Activated T-helper 1 cell treated with anti-CD3 and anti-CD28 coated beads, Interleukin-12 subunit alpha, Interleukin-12 subunit beta, Interleukin-2, Interleukin-4 antibody, amounts not matched to agents 30 ng/mL and 10 ng/mL and 1 ng/mL, durations not matched to agents 14 hours and 24 hours and 36 hours (primary cell): Measurements from ENCODE around the gene MCM5. TPM values are rescaled to one million over a fixed set of nuclear protein-coding genes. Genes with fewer than 3 reads are reported as not detected.
"Not testable (repeated sequence)": the region's sequence is repeated elsewhere in the genome, so short reads cannot be mapped to it uniquely, and the experiment has no call there.

Experiments used
- DNase-seq: peaks from one replicate; pipeline ENCODE4 v3.0.0; 2021; ENCODE audit warnings: low spot score
- H3K27ac Mint-ChIP-seq: one replicate; pipeline ENCODE4 v1.8.0; 2021; ENCODE audit warnings: mild to moderate bottlenecking, mixed read lengths
- H3K27me3 Mint-ChIP-seq: one replicate; pipeline ENCODE4 v1.8.0; 2022; ENCODE audit warnings: mild to moderate bottlenecking, moderate library complexity, mixed read lengths; ENCODE audit not compliant: insufficient read depth
- H3K36me3 Mint-ChIP-seq: one replicate; pipeline ENCODE4 v1.8.0; 2021; ENCODE audit warnings: low read depth, mixed read lengths
- H3K4me1 Mint-ChIP-seq: one replicate; pipeline ENCODE4 v1.8.0; 2021; ENCODE audit warnings: low read depth, mixed read lengths
- H3K4me3 Mint-ChIP-seq: one replicate; pipeline ENCODE4 v1.8.0; 2021; ENCODE audit warnings: mild to moderate bottlenecking, moderate library complexity, mixed read lengths
- H3K9me3 Mint-ChIP-seq: one replicate; pipeline ENCODE4 v1.8.0; 2021; ENCODE audit warnings: mixed read lengths
- intact Hi-C: fragments of 100-400 bp; cut with micrococcal nuclease; formaldehyde crosslinking; loops from one replicate; pipeline ENCODE4 v1.15.1; 2024
- total RNA-seq: library from RNA; stranded (reverse); gene quantifications from 2 replicates; pipeline ENCODE4 v1.2.3, GENCODE V29; 2022

The MCM5 gene
- 297 and 307 TPM in 2 replicates for total RNA-seq

DNA sequence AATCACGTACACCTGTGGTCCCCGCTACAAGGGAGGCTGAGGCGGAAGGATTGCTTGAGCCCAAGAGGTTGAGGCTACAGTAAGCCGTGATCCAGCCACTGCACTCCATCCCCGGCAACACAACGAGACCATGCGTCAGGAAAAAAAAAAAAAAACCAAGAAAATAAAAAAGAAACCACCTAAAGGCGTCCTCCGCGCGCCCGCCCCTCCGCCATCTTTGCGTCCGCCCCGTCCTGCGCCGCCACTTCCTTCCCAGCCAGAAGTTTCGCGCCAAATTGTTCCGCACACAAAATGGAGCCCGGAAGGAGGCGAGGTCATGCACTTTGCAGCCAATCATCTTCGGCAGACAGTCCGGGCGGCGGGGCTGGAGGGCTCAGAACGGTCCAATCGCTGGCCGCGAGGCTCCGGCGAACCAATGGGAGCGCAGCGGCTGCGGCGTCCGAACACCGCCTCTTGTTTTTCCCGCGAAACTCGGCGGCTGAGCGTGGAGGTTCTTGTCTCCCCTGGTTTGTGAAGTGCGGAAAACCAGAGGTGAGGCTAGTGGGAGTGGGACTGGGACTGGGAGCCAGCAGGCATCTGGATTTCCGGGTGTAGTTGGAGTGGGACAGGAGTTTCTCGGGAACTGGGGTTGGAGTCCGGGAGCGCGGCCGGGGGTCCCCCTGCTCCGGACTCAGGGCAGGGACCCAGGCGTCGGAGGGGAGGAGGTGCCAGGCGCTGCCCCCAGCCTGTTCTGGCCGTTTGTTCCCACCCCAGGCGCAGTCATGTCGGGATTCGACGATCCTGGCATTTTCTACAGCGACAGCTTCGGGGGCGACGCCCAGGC lies at the start of gene MCM5:
Gene MCM5 (plus strand): TSS at position 463 of the 823 bp plus-strand sequence. CDS start 299 bp downstream, at position 762.
- H3K9me3 Mint-ChIP-seq, result no peaks in the 10 kb centered on the region
- peaks cover 27% of the 10 kb centered on the region for H3K36me3 Mint-ChIP-seq
- intact Hi-C loops, result loop anchor here (1.0 to 2.0 kb wide), 3 partner anchors 19 to 99 kb away; partner anchors contain the start of gene HMOX1

DNA sequence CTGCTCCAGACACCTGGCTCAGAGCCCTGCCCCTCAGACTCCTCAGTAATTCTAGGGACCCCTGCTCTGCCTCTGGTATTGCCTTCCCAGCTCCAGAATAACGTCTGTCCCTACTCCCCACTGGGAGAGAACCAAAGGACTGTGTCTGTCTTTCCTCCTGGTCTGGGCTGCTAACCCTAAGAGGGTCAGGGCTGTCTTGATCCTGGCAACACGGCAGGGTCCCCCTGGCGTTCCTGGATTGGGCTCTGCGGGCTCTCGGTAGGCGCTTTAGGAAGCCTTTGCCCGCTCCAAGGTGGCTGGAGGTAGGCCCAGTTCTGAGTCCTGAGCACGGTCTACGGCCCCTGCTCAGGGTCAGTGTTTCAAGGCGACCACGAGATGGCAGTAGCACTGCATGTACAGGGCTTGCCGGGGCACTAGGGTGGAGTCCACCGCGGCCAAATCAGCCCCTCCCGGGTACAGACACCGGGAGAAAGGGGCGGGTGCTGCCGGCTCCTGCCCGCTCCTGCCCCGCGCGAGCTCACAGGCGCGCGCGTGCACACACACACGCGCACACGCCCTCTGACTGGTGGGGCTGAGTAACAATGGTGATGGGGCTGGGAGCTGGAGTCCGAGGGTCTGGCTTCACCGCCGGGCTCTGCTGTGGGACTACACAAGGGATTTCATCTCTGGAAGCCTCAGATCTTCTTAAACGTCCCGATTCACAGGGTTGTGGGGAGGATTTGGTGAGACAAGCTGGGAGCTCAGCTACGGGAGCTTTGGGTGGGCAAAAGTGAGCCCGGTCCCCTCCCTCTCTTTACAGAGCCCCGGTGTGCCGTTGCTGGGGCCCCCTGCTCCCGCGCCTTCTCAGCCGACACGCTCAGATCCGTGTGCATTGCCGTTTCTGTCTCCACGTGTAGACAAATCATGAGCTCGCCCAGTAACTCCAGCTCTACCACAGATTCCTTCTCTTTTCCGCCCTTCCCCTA lies 49.1 kb upstream of the MCM5 start:
- peak overlapping the region; percentile 79 for H3K4me3 Mint-ChIP-seq
- peaks cover 27% of the 10 kb centered on the region for H3K4me1 Mint-ChIP-seq
- peak overlapping the region; percentile 48 for H3K27ac Mint-ChIP-seq
- peaks cover under 1% of the 10 kb centered on the region for H3K36me3 Mint-ChIP-seq
- peak; percentile 81 for DNase-seq
- H3K27me3 Mint-ChIP-seq, result peaks cover 5% of the 10 kb centered on the region
- H3K9me3 Mint-ChIP-seq, result no peaks in the 10 kb centered on the region
- intact Hi-C loops, result loop anchor here (1.0 to 5.0 kb wide), 7 partner anchors 30 to 773 kb away; partner anchors contain the start of genes HMOX1 and MCM5

More for the DNA sequence above, at the start of gene MCM5:
- Mint-ChIP-seq H3K27me3 (no peaks in the 10 kb centered on the region), H3K4me3 (peak within 1 kb of the TSS; percentile 97), H3K27ac (peak within 1 kb of the TSS; percentile 96), H3K4me1 (peaks cover 35% of the 10 kb centered on the region)
- peak; percentile 97 for DNase-seq

DNA sequence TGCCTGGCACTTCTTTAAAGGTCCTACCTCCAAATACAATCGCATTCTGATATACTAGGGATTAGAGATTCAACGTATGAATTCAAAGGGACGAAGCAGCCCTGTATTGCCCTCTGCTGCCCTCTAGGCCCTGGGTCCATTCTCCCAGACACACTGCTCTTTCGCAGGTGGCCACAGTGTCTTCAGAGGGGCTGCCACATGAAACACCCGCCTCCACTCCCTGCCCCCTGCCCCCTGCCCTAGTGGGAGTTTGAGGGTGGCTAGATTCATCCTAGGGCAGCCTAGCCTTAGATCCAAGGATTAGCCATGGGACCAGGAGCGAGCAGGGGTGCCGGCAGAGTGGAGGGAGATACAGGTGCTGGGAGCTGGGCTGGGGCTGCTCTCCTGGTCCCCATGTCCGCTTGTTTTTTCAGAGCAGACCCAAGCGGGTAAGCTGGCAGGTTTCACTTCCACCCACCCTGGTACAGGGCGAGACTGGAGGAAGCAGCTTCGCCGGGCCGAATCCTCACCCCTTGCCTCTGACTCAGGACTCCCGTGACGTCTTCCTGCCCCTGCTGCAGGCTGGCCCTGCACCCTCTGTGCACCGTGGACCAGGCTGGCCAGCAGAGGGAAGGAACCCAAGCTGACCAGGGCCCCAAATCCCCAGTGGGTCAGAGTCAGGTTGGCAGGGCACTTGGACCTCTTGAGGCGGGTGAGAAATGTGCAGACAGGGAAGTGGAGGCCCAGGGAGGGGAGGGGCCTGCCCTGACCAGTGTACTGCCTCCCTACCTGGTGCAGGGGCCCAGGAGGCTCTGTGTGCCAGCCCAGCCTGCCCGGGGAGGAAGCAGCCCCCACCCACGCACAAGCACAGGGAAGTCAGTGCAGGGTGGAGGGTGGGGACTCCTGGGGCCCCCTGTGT lies 47.5 kb upstream of the MCM5 start:
- DNase-seq, result no peak
- peak overlapping the region; percentile 86 for H3K27ac Mint-ChIP-seq
- peak overlapping the region; percentile 79 for H3K4me3 Mint-ChIP-seq
- peaks cover 5% of the 10 kb centered on the region for H3K27me3 Mint-ChIP-seq
- intact Hi-C loops, result loop anchor here (5.0 kb wide), 1 partner anchor 715 kb away; no protein-coding TSS in a partner anchor
- H3K36me3 Mint-ChIP-seq, result no peaks in the 10 kb centered on the region
- peaks cover 27% of the 10 kb centered on the region for H3K4me1 Mint-ChIP-seq
- H3K9me3 Mint-ChIP-seq, result no peaks in the 10 kb centered on the region

DNA sequence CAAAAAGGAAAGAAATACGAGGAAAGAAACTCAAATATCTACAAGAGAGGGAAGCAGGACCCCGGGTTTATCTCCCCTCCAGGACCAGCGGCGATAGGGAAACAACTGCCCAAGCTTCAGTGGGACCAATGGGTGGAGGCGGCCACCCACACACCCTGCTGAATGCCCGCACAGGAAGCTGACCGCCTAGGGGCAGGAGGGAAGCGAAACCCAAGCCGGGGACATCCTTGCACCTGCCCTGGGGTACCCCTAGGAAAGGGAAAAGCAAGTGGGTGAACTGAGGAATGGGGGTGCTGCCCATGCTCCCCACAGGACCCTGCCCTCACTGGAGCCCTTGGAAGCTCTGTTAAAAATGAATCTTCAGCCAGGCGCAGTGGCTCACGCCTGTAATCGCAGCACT lies 46.6 kb upstream of the MCM5 start:
- Mint-ChIP-seq H3K4me1 (peaks cover 27% of the 10 kb centered on the region), H3K27ac (no peak overlapping the region), H3K27me3 (peaks cover 9% of the 10 kb centered on the region), H3K9me3 (no peaks in the 10 kb centered on the region), H3K4me3 (no peak overlapping the region), H3K36me3 (no peaks in the 10 kb centered on the region)
- intact Hi-C loops, result loop anchor here (5.0 kb wide), 1 partner anchor 714 kb away; no protein-coding TSS in a partner anchor
- DNase-seq, result no peak

DNA sequence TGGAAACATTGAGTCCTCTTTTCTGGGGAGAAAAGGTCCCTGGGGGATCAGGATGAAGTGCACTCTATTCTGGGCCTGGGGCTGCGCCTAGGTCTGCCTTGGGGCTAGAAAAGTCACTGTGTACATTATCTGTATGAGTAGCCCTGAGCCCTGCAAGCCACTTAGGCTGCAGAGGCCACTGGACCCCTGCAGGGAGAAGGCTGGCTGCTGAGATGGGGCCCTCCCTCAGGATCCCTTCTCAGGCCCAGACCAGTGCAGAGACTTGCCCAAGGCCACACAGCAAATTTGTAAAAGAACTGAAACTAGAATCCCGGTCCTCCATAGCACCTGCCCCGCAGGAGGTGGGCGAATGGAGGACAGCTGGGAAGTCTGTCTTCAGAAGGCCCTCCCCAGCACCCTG lies 45.9 kb upstream of the MCM5 start:
- peaks cover 9% of the 10 kb centered on the region for H3K27me3 Mint-ChIP-seq
- H3K27ac Mint-ChIP-seq, result no peak overlapping the region
- H3K36me3 Mint-ChIP-seq, result no peaks in the 10 kb centered on the region
- no peak overlapping the region for H3K4me3 Mint-ChIP-seq
- H3K4me1 Mint-ChIP-seq, result peaks cover 27% of the 10 kb centered on the region
- intact Hi-C loops, result loop anchor here (5.0 kb wide), 1 partner anchor 713 kb away; no protein-coding TSS in a partner anchor
- no peak for DNase-seq
- no peaks in the 10 kb centered on the region for H3K9me3 Mint-ChIP-seq

DNA sequence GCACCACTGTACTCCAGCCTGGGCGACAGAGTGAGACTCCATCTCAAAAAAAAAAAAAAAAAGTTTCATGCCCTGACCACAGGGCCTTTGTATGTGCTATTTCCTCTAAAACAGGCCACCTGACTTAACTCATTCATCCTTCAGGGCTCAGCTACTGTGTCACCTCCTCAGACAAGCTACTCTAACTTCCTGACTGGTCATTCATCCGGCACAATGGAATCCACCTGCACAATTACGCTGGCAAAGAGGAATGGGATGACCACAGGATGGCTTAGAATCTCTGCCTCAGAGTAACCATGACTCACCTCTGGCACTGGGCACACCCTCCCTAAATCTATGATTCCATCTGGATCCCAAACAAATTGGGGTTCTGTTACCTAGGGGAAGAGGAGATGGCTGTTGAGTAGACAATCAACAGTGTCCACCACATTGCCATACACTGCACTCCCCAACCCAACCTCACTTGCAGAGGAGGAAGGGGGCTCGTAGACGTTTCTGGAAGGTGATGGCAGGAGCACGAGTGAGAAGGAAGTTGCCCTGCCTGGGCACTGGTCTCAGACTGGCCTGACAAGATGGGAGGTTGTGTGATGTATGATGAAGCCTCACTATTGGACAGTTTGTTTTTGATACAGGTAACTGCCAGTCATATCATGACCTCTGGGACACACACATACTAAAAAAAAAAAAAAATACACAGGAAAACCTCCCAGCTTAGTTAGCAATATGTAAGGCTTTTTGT lies 41.9 kb upstream of the MCM5 start:
- Mint-ChIP-seq H3K4me1 (no peaks in the 10 kb centered on the region), H3K9me3 (no peaks in the 10 kb centered on the region), H3K4me3 (no peak overlapping the region), H3K36me3 (no peaks in the 10 kb centered on the region), H3K27me3 (peaks cover 9% of the 10 kb centered on the region), H3K27ac (no peak overlapping the region)
- intact Hi-C loops, result no loop called here
- no peak for DNase-seq

DNA sequence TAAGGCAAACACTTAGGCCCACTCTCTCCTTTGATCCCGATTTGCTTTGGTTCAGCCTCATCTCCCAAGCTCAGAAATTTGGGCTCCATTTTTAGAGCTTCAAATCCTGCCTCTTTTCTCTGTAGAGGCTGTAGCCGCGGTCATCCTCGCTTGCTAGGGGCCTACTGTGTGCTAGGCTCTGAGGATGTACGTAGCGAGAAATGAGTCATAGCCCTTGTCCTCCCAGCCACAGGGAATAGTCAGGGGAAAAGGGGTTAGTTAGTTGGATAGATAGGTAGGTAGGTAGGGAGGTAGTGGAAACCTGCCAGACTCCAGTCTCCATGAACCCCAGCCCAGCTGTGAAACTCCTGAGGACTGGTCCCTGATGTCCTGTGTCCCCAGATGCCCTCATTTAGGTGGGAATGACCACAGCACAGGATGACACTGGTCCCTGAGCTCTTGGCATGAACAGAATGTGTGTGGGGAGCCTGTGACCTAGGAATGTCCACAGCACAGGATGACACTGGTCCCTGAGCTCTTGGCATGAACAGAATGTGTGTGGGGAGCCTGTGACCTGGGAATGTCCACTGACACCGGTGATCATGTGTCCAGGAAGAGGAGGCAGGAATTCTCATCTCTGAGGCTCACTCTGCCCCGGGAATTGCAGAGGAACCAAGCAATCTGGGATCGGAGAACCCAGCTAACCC lies 40.4 kb upstream of the MCM5 start:
- H3K36me3 Mint-ChIP-seq, result no peaks in the 10 kb centered on the region
- no peak overlapping the region for H3K27ac Mint-ChIP-seq
- no peaks in the 10 kb centered on the region for H3K9me3 Mint-ChIP-seq
- no peak overlapping the region for H3K4me3 Mint-ChIP-seq
- no peaks in the 10 kb centered on the region for H3K4me1 Mint-ChIP-seq
- no peak for DNase-seq
- peaks cover 9% of the 10 kb centered on the region for H3K27me3 Mint-ChIP-seq
- intact Hi-C loops, result no loop called here

DNA sequence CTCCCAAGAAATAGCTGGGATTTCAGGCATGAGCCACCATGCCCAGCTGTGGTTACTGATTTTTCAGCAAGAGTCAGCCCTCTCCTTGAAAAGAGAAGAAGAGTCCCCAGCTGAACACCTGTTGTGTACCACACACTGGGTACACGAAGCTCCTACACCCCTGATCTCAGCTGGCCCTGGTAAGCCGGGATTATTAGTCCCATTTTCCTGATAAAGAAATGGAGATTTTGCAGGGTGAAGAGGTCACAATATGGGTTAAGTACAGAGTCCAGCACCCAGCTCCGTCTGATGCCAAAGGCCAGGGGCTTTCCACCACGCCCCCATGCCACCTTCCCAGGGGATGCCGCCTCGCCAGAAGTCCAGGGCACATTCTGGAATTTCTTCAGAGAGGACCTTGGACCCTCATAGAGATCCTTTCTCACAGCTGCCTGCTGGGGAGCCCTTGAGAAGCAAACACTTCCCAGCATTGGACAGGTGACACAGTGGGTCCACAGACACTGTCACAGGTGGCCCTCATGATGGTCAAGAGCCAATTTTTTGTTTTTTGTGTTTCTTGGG lies 38.9 kb upstream of the MCM5 start:
- no peak overlapping the region for H3K4me3 Mint-ChIP-seq
- H3K4me1 Mint-ChIP-seq, result no peaks in the 10 kb centered on the region
- DNase-seq, result no peak
- H3K36me3 Mint-ChIP-seq, result no peaks in the 10 kb centered on the region
- intact Hi-C loops, result no loop called here
- no peak overlapping the region for H3K27ac Mint-ChIP-seq
- no peaks in the 10 kb centered on the region for H3K9me3 Mint-ChIP-seq
- H3K27me3 Mint-ChIP-seq, result peaks cover 9% of the 10 kb centered on the region

DNA sequence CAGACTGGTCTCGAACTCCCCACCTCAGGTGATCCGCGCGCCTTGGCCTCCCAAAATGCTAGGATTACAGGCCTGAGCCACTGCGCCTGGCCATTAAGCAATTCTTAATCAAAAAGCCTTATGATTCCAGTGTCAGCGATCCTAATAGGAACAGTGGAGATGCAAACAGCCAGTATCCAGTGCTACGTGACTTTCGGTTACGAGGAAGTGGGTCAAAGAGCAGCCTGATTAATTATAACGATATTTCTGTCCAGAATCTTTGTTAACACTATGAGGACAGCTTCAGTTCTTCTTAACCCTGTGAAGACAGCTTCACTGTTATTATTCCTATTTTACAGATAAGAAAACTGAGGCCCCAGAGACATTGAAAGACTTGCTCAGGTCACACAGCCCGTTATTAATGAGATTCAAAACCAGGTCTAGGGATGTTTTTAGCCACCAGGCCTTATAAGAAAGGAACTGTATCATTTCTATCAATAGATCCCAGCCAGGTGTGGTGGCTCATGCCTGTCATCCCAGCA lies 36.3 kb upstream of the MCM5 start:
- no peak overlapping the region for H3K27ac Mint-ChIP-seq
- H3K27me3 Mint-ChIP-seq, result peaks cover 7% of the 10 kb centered on the region

DNA sequence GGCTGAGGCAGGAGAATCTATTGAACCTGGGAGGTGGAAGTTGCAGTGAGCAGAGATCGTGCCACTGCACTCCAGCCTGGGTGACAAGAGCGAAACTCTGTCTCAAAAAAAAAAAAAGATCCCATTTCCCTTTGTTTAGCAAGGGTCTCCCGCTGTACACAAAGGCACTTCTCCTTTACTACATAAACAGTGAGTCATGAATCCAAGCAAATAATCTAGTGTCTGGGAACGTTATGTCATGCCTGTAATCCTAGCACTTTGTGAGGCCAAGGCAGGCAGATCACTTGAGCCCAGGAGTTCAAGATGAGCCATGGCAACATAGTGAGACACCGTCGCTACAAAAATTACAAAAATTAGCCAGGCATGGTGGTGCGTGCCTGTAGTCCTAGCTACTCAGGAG lies 35.7 kb upstream of the MCM5 start:
- H3K27me3 Mint-ChIP-seq, H3K4me3 Mint-ChIP-seq, H3K9me3 Mint-ChIP-seq, H3K27ac Mint-ChIP-seq, H3K4me1 Mint-ChIP-seq, H3K36me3 Mint-ChIP-seq, DNase-seq, intact Hi-C loops: not testable (repeated sequence)

More for the DNA sequence above, 36.3 kb upstream of the MCM5 start:
- H3K4me3 Mint-ChIP-seq, result no peak overlapping the region
- intact Hi-C loops, result no loop called here
- peaks cover 4% of the 10 kb centered on the region for H3K4me1 Mint-ChIP-seq
- no peaks in the 10 kb centered on the region for H3K36me3 Mint-ChIP-seq
- no peak for DNase-seq
- no peaks in the 10 kb centered on the region for H3K9me3 Mint-ChIP-seq
